Measurements from ENCODE around the gene ARHGAP22. TPM values are rescaled to one million over a fixed set of nuclear protein-coding genes. Genes with fewer than 3 reads are reported as not detected.

Gene ARHGAP22
- total RNA-seq, 3 donors from 2014 or later (not counting 1 experiment from before 2014, with no cell fraction given), result 0.21 to 0.40 TPM; not detected in 1

DNA sequence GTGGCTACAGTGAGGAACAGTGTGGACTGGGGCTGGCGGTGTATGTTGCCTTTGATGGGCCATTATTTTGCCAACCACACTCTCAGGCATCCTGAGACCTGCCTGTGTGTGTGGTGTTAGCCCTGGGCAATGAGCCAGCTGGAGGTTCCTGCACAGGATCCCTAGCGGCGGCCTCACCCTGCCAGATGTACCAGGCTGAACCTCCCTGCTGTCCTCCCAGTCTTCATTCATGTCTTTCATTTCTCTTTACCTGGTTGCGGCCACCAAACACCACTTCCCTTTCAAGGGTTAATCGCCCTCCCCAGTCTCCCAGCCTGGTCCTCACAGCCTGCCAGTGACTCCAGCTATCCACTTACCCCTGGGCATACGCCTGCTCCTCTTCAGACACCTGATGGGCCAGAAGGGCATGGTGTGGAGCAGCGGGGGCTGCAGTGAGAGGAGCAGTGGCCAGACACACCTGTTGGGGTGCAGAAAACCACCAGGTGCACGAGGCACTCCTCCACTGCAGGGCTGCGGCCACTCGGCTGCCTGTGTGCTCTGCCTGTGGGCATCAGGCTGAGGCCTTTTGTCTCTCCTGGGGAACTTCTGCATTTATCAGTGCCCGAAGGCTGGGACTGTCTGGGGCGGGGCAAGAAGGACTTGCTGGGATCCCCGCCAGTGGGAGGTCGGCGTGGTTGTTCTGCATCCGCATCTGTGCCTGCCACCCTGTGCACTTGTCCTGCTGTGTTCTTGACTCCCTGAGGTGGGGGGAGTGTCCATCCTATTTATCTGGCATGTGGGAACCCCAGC lies 111.6 kb downstream of the ARHGAP22 start:
- Mint-ChIP-seq H3K36me3 (no peaks in the 10 kb centered on the region), H3K27me3 (ENCODE audit: low read depth in 2 of 2) (peaks cover 12 to 18% of the 10 kb centered on the region in 2 donors), H3K4me3 (no peak overlapping the region), H3K27ac (no peak overlapping the region), H3K9me3 (no peaks in the 10 kb centered on the region), H3K4me1 (peaks cover 18% of the 10 kb centered on the region in 2 donors)
- no peaks in the 10 kb centered on the region for H3K9me3 ChIP-seq (ENCODE audit: control insufficient read depth, insufficient read depth, low read length)
- no peaks in the 10 kb centered on the region for H3K36me3 ChIP-seq (ENCODE audit: control insufficient read depth, insufficient read depth, low read length)
- peak in 1 of 3 donors; percentile 39 for ATAC-seq
- DNase-seq, result peak in 1 of 2 donors; percentile 9
- H3K4me3 ChIP-seq (ENCODE audit: low read length), result no peak overlapping the region
- intact Hi-C loops (cut with micrococcal nuclease), result no loop called here
- no peak overlapping the region for H3K27ac ChIP-seq (ENCODE audit: low read length)
- H3K4me1 ChIP-seq (ENCODE audit: control insufficient read depth, insufficient read depth, low read length), result no peaks in the 10 kb centered on the region
- TF ChIP-seq, protein P1, sequence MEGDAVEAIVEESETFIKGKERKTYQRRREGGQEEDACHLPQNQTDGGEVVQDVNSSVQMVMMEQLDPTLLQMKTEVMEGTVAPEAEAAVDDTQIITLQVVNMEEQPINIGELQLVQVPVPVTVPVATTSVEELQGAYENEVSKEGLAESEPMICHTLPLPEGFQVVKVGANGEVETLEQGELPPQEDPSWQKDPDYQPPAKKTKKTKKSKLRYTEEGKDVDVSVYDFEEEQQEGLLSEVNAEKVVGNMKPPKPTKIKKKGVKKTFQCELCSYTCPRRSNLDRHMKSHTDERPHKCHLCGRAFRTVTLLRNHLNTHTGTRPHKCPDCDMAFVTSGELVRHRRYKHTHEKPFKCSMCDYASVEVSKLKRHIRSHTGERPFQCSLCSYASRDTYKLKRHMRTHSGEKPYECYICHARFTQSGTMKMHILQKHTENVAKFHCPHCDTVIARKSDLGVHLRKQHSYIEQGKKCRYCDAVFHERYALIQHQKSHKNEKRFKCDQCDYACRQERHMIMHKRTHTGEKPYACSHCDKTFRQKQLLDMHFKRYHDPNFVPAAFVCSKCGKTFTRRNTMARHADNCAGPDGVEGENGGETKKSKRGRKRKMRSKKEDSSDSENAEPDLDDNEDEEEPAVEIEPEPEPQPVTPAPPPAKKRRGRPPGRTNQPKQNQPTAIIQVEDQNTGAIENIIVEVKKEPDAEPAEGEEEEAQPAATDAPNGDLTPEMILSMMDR (IDR thresholded peaks at IDR 0.05), result no peak
- 17% methylated on average over 16 of the region's 16 CpGs for WGBS (ENCODE audit: insufficient coverage)
- H3K27me3 ChIP-seq (ENCODE audit: control insufficient read depth, insufficient read depth, low read length), result no peaks in the 10 kb centered on the region

DNA sequence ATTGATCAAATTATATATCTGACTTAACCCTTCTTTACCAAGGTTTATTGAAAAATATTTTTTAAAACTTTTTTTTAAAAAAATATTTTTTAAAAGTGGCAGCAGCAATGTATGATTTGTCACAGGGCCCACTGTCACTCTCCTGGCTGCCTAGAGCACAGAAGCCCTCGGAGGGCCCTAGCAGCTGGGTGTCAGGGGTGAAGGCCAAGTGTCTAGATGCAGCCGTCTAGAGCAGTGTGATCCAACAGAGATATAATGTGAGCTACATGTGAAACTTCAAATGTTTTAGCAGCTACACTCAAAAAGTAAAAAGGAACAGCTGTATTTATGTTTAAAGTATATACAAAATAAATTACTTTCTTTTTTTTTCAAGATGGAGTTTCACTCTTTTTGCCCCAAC lies 112.7 kb downstream of the ARHGAP22 start:
- H3K27me3 ChIP-seq (ENCODE audit: control insufficient read depth, insufficient read depth, low read length), result no peaks in the 10 kb centered on the region
- H3K9me3 ChIP-seq (ENCODE audit: control insufficient read depth, insufficient read depth, low read length), result no peaks in the 10 kb centered on the region
- no peaks in the 10 kb centered on the region for H3K4me1 ChIP-seq (ENCODE audit: control insufficient read depth, insufficient read depth, low read length)
- H3K4me3 Mint-ChIP-seq, result no peak overlapping the region
- DNase-seq (no peak), ATAC-seq (no peak)
- WGBS (ENCODE audit: insufficient coverage), result 61% methylated on average over 2 of the region's 2 CpGs
- H3K9me3 Mint-ChIP-seq, result no peaks in the 10 kb centered on the region
- H3K4me1 Mint-ChIP-seq, result peaks cover 18% of the 10 kb centered on the region in 2 donors
- no peaks in the 10 kb centered on the region for H3K36me3 ChIP-seq (ENCODE audit: control insufficient read depth, insufficient read depth, low read length)
- peaks cover 12 to 18% of the 10 kb centered on the region in 2 donors for H3K27me3 Mint-ChIP-seq (ENCODE audit: low read depth in 2 of 2)
- TF ChIP-seq, protein P1 (IDR thresholded peaks at IDR 0.05), result no peak
- no peak overlapping the region for H3K4me3 ChIP-seq (ENCODE audit: low read length)
- no peak overlapping the region for H3K27ac ChIP-seq (ENCODE audit: low read length)
- no peak overlapping the region for H3K27ac Mint-ChIP-seq
- intact Hi-C loops (cut with micrococcal nuclease), result no loop called here
- no peaks in the 10 kb centered on the region for H3K36me3 Mint-ChIP-seq

DNA sequence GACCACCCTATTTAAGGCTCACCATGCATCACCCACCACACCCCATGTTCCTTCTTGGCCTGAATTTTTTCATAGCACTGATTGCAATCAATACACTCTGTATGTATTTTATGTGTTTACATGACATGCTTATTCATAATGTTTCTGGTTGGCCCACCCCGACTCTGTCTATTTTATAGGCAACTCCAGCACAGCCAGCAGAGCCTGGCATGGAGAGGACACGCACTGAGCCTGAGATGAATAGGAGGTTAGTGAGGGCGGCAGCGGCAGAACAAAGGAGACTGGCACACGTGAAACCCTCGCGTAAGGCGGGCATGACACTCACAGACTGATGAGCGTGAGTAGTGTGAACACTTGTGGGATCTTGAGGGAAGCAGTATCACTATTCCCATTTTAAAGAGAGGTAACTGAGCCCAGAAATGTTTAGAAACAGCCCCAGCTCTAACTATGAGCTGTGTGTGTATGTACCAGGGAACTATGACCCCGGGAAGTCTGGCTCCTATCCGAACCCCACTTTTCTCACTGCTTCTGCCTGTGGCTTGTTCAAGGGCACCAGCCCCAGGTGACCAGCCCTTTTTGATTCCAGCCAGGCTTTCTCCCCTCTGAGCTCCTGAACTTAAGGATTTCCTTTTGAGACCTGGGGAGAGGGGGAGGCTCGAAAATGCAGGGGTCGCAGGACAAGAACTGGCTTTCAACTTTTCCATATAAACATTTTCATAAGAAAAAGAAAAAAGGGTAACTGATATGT lies 113.3 kb downstream of the ARHGAP22 start:
- peaks cover 12 to 18% of the 10 kb centered on the region in 2 donors for H3K27me3 Mint-ChIP-seq (ENCODE audit: low read depth in 2 of 2)
- peak in 1 of 2 donors; percentile 5 for DNase-seq
- Histone ChIP-seq H3K4me3 (ENCODE audit: low read length) (no peak overlapping the region), H3K4me1 (ENCODE audit: control insufficient read depth, insufficient read depth, low read length) (no peaks in the 10 kb centered on the region), H3K27me3 (ENCODE audit: control insufficient read depth, insufficient read depth, low read length) (no peaks in the 10 kb centered on the region), H3K9me3 (ENCODE audit: control insufficient read depth, insufficient read depth, low read length) (no peaks in the 10 kb centered on the region), H3K27ac (ENCODE audit: low read length) (no peak overlapping the region), H3K36me3 (ENCODE audit: control insufficient read depth, insufficient read depth, low read length) (no peaks in the 10 kb centered on the region)
- peaks cover 18% of the 10 kb centered on the region in 2 donors for H3K4me1 Mint-ChIP-seq
- H3K9me3 Mint-ChIP-seq, result no peaks in the 10 kb centered on the region
- ATAC-seq, result no peak
- intact Hi-C loops (cut with micrococcal nuclease), result no loop called here
- no peak overlapping the region for H3K27ac Mint-ChIP-seq
- H3K4me3 Mint-ChIP-seq, result no peak overlapping the region
- TF ChIP-seq, protein P1 (IDR thresholded peaks at IDR 0.05), result no peak
- 96% methylated on average over 11 of the region's 13 CpGs for WGBS (ENCODE audit: insufficient coverage)
- H3K36me3 Mint-ChIP-seq, result no peaks in the 10 kb centered on the region
